GM19397 (cell line): Measurements from ENCODE around the gene SHLD1.

Source experiments
- ATAC-seq: cut with Tn5 transposase; IDR thresholded peaks from one replicate; pipeline ENCODE4 v1.9.1; 2021; ENCODE audit warnings: mild to moderate bottlenecking, moderate library complexity; ENCODE audit not compliant: unreplicated experiment

SHLD1 gene

GRCh38 chr20:5811746-5812145, 61.5 kb downstream of the SHLD1 start:
- ATAC-seq: no peak

GRCh38 chr20:5818346-5818681, 68.1 kb downstream of the SHLD1 start:
- ATAC-seq: no peak

- ATAC-seq: no peak
These were observed 70.5 kb downstream of the SHLD1 start for GRCh38 chr20:5820738-5821137.

- no peak for ATAC-seq
These were observed 71.5 kb downstream of the SHLD1 start for GRCh38 chr20:5821627-5822215.

GRCh38 chr20:5822569-5822968, 72.4 kb downstream of the SHLD1 start:
- no peak for ATAC-seq

- ATAC-seq: no peak
These were observed 75.0 kb downstream of the SHLD1 start for GRCh38 chr20:5825130-5825719.

- ATAC-seq: no peak
These were observed 77.1 kb downstream of the SHLD1 start for GRCh38 chr20:5827098-5827853.

- ATAC-seq: no peak
These were observed 77.7 kb downstream of the SHLD1 start for GRCh38 chr20:5827861-5828260.

GRCh38 chr20:5829241-5829809, 79.1 kb downstream of the SHLD1 start:
- ATAC-seq: no peak

GRCh38 chr20:5831539-5832237, 81.5 kb downstream of the SHLD1 start:
- no peak for ATAC-seq

GRCh38 chr20:5833309-5833941, 83.2 kb downstream of the SHLD1 start:
- no peak for ATAC-seq

- no peak for ATAC-seq
These were observed 84.3 kb downstream of the SHLD1 start for GRCh38 chr20:5834436-5835005.

GRCh38 chr20:5835321-5835821, 85.2 kb downstream of the SHLD1 start:
- ATAC-seq: no peak

- no peak for ATAC-seq
These were observed 85.7 kb downstream of the SHLD1 start for GRCh38 chr20:5835871-5836270.

- no peak for ATAC-seq
These were observed 86.4 kb downstream of the SHLD1 start for GRCh38 chr20:5836569-5836968.

GRCh38 chr20:5840411-5841002, 90.3 kb downstream of the SHLD1 start:
- ATAC-seq: no peak

GRCh38 chr20:5841522-5841921, 91.3 kb downstream of the SHLD1 start:
- ATAC-seq: no peak

GRCh38 chr20:5842465-5842864, 92.3 kb downstream of the SHLD1 start:
- ATAC-seq: no peak

- no peak for ATAC-seq
These were observed 92.9 kb downstream of the SHLD1 start for GRCh38 chr20:5843054-5843592.
